Stimulated activated CD8-positive, alpha-beta memory T cell treated with anti-CD3 and anti-CD28 coated beads, Interleukin-15, amount 100 ng/mL, for 48 hours (primary cell): Measurements from ENCODE around the gene ARGLU1.
A peak's percentile ranks its signal among the peaks of the same experiment; 100 is the strongest.
"Not testable (repeated sequence)": the region's sequence is repeated elsewhere in the genome, so short reads cannot be mapped to it uniquely, and the experiment has no call there.

ENCODE experiments used
- DNase-seq, 2 donors: peaks; one replicate each; pipeline ENCODE4 v3.0.0-alpha.2; 2020; ENCODE audit warnings: low read depth in 2 of 2

Gene ARGLU1

GRCh38 chr13:106567474-106568298 lies at the start of gene ARGLU1:
Gene ARGLU1, minus strand, starts transcription at chr13:106568137. Its CDS starts 218 bp downstream, at chr13:106567919.
- peak; percentile 87 to 89 for DNase-seq

- DNase-seq: no peak
Observed at GRCh38 chr13:106617561-106617960, 49.6 kb upstream of the ARGLU1 start.

- no peak for DNase-seq
Observed at GRCh38 chr13:106616729-106617128, 48.8 kb upstream of the ARGLU1 start.

GRCh38 chr13:106614874-106615273 lies 46.9 kb upstream of the ARGLU1 start:
- no peak for DNase-seq

GRCh38 chr13:106612688-106613087 lies 44.8 kb upstream of the ARGLU1 start:
- DNase-seq: no peak

GRCh38 chr13:106610486-106610885 lies 42.5 kb upstream of the ARGLU1 start:
- DNase-seq: no peak

- DNase-seq: no peak
Observed at GRCh38 chr13:106609116-106609515, 41.2 kb upstream of the ARGLU1 start.

- no peak for DNase-seq
Observed at GRCh38 chr13:106603546-106603945, 35.6 kb upstream of the ARGLU1 start.

GRCh38 chr13:106602178-106602577 lies 34.2 kb upstream of the ARGLU1 start:
- DNase-seq: no peak

- DNase-seq: no peak
Observed at GRCh38 chr13:106601489-106601888, 33.6 kb upstream of the ARGLU1 start.

- not testable (repeated sequence) for DNase-seq
Observed at GRCh38 chr13:106600798-106601135, 32.8 kb upstream of the ARGLU1 start.

- no peak for DNase-seq
Observed at GRCh38 chr13:106599875-106600797, 32.2 kb upstream of the ARGLU1 start.

GRCh38 chr13:106597749-106598395 lies 29.9 kb upstream of the ARGLU1 start:
- DNase-seq: no peak

GRCh38 chr13:106597186-106597585 lies 29.2 kb upstream of the ARGLU1 start:
- DNase-seq: no peak

- no peak for DNase-seq
Observed at GRCh38 chr13:106596275-106596937, 28.5 kb upstream of the ARGLU1 start.

GRCh38 chr13:106595625-106596024 lies 27.7 kb upstream of the ARGLU1 start:
- DNase-seq: no peak

- DNase-seq: no peak
Observed at GRCh38 chr13:106594980-106595379, 27.0 kb upstream of the ARGLU1 start.

- DNase-seq: no peak
Observed at GRCh38 chr13:106593132-106593531, 25.2 kb upstream of the ARGLU1 start.

GRCh38 chr13:106591299-106591698 lies 23.4 kb upstream of the ARGLU1 start:
- DNase-seq: no peak

GRCh38 chr13:106589716-106590115 lies 21.8 kb upstream of the ARGLU1 start:
- no peak for DNase-seq

GRCh38 chr13:106588367-106588766 lies 20.4 kb upstream of the ARGLU1 start:
- DNase-seq: no peak

GRCh38 chr13:106587787-106588186 lies 19.9 kb upstream of the ARGLU1 start:
- no peak for DNase-seq
